HEK293T (cell line): ENCODE measurements around the gene RTN4IP1.
A peak's percentile ranks its signal among the peaks of the same experiment; 100 is the strongest.
"Not testable (repeated sequence)": the region's sequence is repeated elsewhere in the genome, so short reads cannot be mapped to it uniquely, and the experiment has no call there.

Source experiments
- CTCF ChIA-PET: fragments of 350-600 bp; formaldehyde crosslinking; extraction: SDS; loops from one replicate; lab custom pipeline; 2021; ENCODE audit warnings: antibody characterized with exemption, inconsistent platforms; lab: Yijun Ruan, JAX
- POLR2A ChIA-PET: fragments of 350-600 bp; formaldehyde crosslinking; extraction: SDS; loops from one replicate; lab custom pipeline; 2020; ENCODE audit warnings: antibody characterized with exemption, inconsistent platforms; lab: Yijun Ruan, JAX
- DNase-seq: peaks from one replicate; pipeline ENCODE4 v3.0.0; 2012; ENCODE audit warnings: mixed read lengths; ENCODE audit errors: extremely low spot score
- ARNT ChIP-seq: fragments of 450-650 bp; IDR thresholded peaks from 2 replicates; pipeline ENCODE4 v1.6.1; 2017; ENCODE audit warnings: mild to moderate bottlenecking
- BHLHE40 ChIP-seq: fragments of 450-650 bp; IDR thresholded peaks from 2 replicates; pipeline ENCODE4 v1.6.1; 2016; ENCODE audit warnings: mild to moderate bottlenecking, moderate library complexity, borderline replicate concordance
- CTBP1 ChIP-seq: fragments of 450-650 bp; IDR thresholded peaks from 2 replicates; pipeline ENCODE4 v1.6.1; 2016; ENCODE audit warnings: borderline replicate concordance
- ELF4 ChIP-seq: fragments of 450-650 bp; IDR thresholded peaks from 2 replicates; pipeline ENCODE4 v1.6.1; 2017; ENCODE audit warnings: antibody characterized with exemption
- FOXA1 ChIP-seq: fragments of 450-650 bp; IDR thresholded peaks from 2 replicates; pipeline ENCODE4 v1.6.1; 2016; ENCODE audit warnings: mild to moderate bottlenecking
- FOXK2 ChIP-seq: fragments of 450-650 bp; IDR thresholded peaks from 2 replicates; pipeline ENCODE4 v1.6.1; 2016; ENCODE audit warnings: mild to moderate bottlenecking
- FOXM1 ChIP-seq: fragments of 450-650 bp; IDR thresholded peaks from 2 replicates; pipeline ENCODE4 v1.6.1; 2017; ENCODE audit warnings: mild to moderate bottlenecking, borderline replicate concordance
- HDGF ChIP-seq: fragments of 450-650 bp; IDR thresholded peaks from 2 replicates; pipeline ENCODE4 v1.6.1; 2017; ENCODE audit warnings: antibody characterized with exemption, borderline replicate concordance
- L3MBTL2 ChIP-seq: fragments of 450-650 bp; conservative IDR thresholded peaks from 2 replicates; pipeline ENCODE4 v1.6.1; 2016; ENCODE audit warnings: mild to moderate bottlenecking
- LEF1 ChIP-seq: fragments of 450-650 bp; IDR thresholded peaks from 2 replicates; pipeline ENCODE4 v1.6.1; 2017; ENCODE audit warnings: mild to moderate bottlenecking, borderline replicate concordance
- NFRKB ChIP-seq: fragments of 450-650 bp; IDR thresholded peaks from 2 replicates; pipeline ENCODE4 v1.6.1; 2016; ENCODE audit warnings: mild to moderate bottlenecking, moderate library complexity
- PKNOX1 ChIP-seq: fragments of 450-650 bp; IDR thresholded peaks from 2 replicates; pipeline ENCODE4 v1.6.1; 2016
- SP1 ChIP-seq: fragments of 450-650 bp; IDR thresholded peaks from 2 replicates; pipeline ENCODE4 v1.6.1; 2017
- SUZ12 ChIP-seq: fragments of 450-650 bp; IDR thresholded peaks from 2 replicates; pipeline ENCODE4 v1.6.1; 2016; ENCODE audit warnings: mild to moderate bottlenecking
- TARDBP ChIP-seq: fragments of 450-650 bp; IDR thresholded peaks from 2 replicates; pipeline ENCODE4 v1.6.1; 2016
- ZNF384 ChIP-seq: fragments of 450-650 bp; IDR thresholded peaks from 2 replicates; pipeline ENCODE4 v1.6.1; 2016

RTN4IP1 gene

GRCh38 chr6:106563614-106564013 is 65.7 kb downstream of the RTN4IP1 start:
- POLR2A ChIA-PET, result no interaction called here

GRCh38 chr6:106561686-106562405 is 67.5 kb downstream of the RTN4IP1 start:
- DNase-seq, result no peak
- TF ChIP-seq FOXM1 (no peak), PKNOX1 (no peak), BHLHE40 (no peak), HDGF (no peak), CTBP1 (no peak), TARDBP (no peak), ZNF384 (no peak), ELF4 (no peak), FOXA1 (no peak), L3MBTL2 (no peak), SUZ12 (no peak), ARNT (no peak), LEF1 (no peak), FOXK2 (no peak), SP1 (no peak), NFRKB (no peak)
- ChIA-PET POLR2A (interaction anchor here (1.2 kb wide), 1 partner anchor 49 kb away, joined by 3 read pairs; no protein-coding TSS in a partner anchor), CTCF (interaction anchor here (0.8 to 1.3 kb wide), 2 partner anchors 8 to 117 kb away, joined by 3 to 4 read pairs; no protein-coding TSS in a partner anchor)

More at GRCh38 chr6:106563614-106564013, 65.7 kb downstream of the RTN4IP1 start:
- TF ChIP-seq FOXA1 (no peak), BHLHE40 (no peak), LEF1 (no peak), TARDBP (no peak), ELF4 (no peak)
- CTCF ChIA-PET, result interaction anchor here (0.9 to 1.9 kb wide), 3 partner anchors 118 to 416 kb away, joined by 4 to 9 read pairs (median 4); no protein-coding TSS in a partner anchor
- DNase-seq, result no peak

GRCh38 chr6:106560996-106561685 is 68.2 kb downstream of the RTN4IP1 start:
- no peak for TF ChIP-seq LEF1
- no peak for TF ChIP-seq SUZ12
- TF ChIP-seq NFRKB, result no peak
- no peak for TF ChIP-seq FOXA1
- TF ChIP-seq ELF4, result no peak
- no peak for TF ChIP-seq HDGF
- no peak for TF ChIP-seq SP1
- CTCF ChIA-PET, result interaction anchor here (1.3 kb wide), 1 partner anchor 9 kb away, joined by 4 read pairs; no protein-coding TSS in a partner anchor
- POLR2A ChIA-PET, result interaction anchor here (1.2 kb wide), 1 partner anchor 48 kb away, joined by 3 read pairs; no protein-coding TSS in a partner anchor
- no peak for DNase-seq

- DNase-seq, POLR2A ChIA-PET: not testable (repeated sequence)
- CTCF ChIA-PET, result interaction anchor here (0.7 to 1.0 kb wide), 2 partner anchors 117 to 438 kb away, joined by 3 to 4 read pairs; no protein-coding TSS in a partner anchor
Measured at GRCh38 chr6:106559659-106560058, 69.6 kb downstream of the RTN4IP1 start.

- no peak for DNase-seq
- POLR2A ChIA-PET, result no interaction called here
- CTCF ChIA-PET, result interaction anchor here (0.7 to 0.8 kb wide), 2 partner anchors 8 to 9 kb away, joined by 3 read pairs; no protein-coding TSS in a partner anchor
- TF ChIP-seq HDGF, result no peak
- TF ChIP-seq ZNF384, result no peak
- TF ChIP-seq LEF1, result no peak
- no peak for TF ChIP-seq CTBP1
- no peak for TF ChIP-seq FOXM1
- no peak for TF ChIP-seq ARNT
- TF ChIP-seq BHLHE40, result no peak
- TF ChIP-seq SP1, result no peak
- no peak for TF ChIP-seq TARDBP
- no peak for TF ChIP-seq FOXA1
- TF ChIP-seq PKNOX1, result no peak
- no peak for TF ChIP-seq FOXK2
- TF ChIP-seq L3MBTL2, result no peak
- TF ChIP-seq ELF4, result no peak
- TF ChIP-seq NFRKB, result no peak
- TF ChIP-seq SUZ12, result no peak
Measured at GRCh38 chr6:106558364-106558763, 70.9 kb downstream of the RTN4IP1 start.

GRCh38 chr6:106557837-106558236 is 71.5 kb downstream of the RTN4IP1 start:
- DNase-seq, result no peak
- ChIA-PET CTCF (interaction anchor here (0.7 to 0.8 kb wide), 3 partner anchors 8 to 48 kb away, joined by 3 read pairs; no protein-coding TSS in a partner anchor), POLR2A (no interaction called here)
- TF ChIP-seq ELF4 (no peak), CTBP1 (no peak), PKNOX1 (peak; percentile 48; the same call in 1 of the 2 replicates), NFRKB (no peak), HDGF (no peak), ARNT (no peak), SP1 (no peak)
